Dedifferentiated amniotic fluid mesenchymal stem cell (primary cell): Measurements from ENCODE around the gene POLR3G.

Experiments
- DNase-seq: peaks from one replicate; pipeline ENCODE4 v3.0.0-alpha.2; 2016; ENCODE audit errors: extremely low spot score

The POLR3G gene

GRCh38 chr5:90503596-90503995 lies 28.9 kb downstream of the POLR3G start:
- no peak for DNase-seq

- DNase-seq = no peak
Observed at GRCh38 chr5:90504743-90505142, 30.1 kb downstream of the POLR3G start.

GRCh38 chr5:90506221-90506620 lies 31.6 kb downstream of the POLR3G start:
- DNase-seq = no peak

GRCh38 chr5:90510438-90510837 lies 35.8 kb downstream of the POLR3G start:
- no peak for DNase-seq

GRCh38 chr5:90514520-90514919 lies 39.9 kb downstream of the POLR3G start:
- DNase-seq = no peak

- no peak for DNase-seq
Observed at GRCh38 chr5:90518661-90519060, 44.0 kb downstream of the POLR3G start.

GRCh38 chr5:90519081-90519480 lies 44.4 kb downstream of the POLR3G start:
- DNase-seq = no peak

- DNase-seq = peak; percentile 58
Observed at GRCh38 chr5:90528601-90529193, 54.0 kb downstream of the POLR3G start.

- peak; percentile 97 for DNase-seq
Observed at GRCh38 chr5:90529194-90529938, 54.7 kb downstream of the POLR3G start, which contains the start of gene LYSMD3. Gene LYSMD3, minus strand, starts transcription at chr5:90529584. Its CDS starts 4,295 bp downstream, at chr5:90525289.

GRCh38 chr5:90529939-90530677 lies 55.4 kb downstream of the POLR3G start:
- peak; percentile 79 for DNase-seq

GRCh38 chr5:90530736-90531487 lies 56.2 kb downstream of the POLR3G start:
- DNase-seq = no peak

- no peak for DNase-seq
Observed at GRCh38 chr5:90533794-90534193, 59.1 kb downstream of the POLR3G start.

GRCh38 chr5:90534922-90535321 lies 60.3 kb downstream of the POLR3G start:
- DNase-seq = no peak

- DNase-seq = no peak
Observed at GRCh38 chr5:90542827-90543519, 68.3 kb downstream of the POLR3G start.

GRCh38 chr5:90545511-90545910 lies 70.8 kb downstream of the POLR3G start:
- DNase-seq = no peak

GRCh38 chr5:90546216-90546837 lies 71.7 kb downstream of the POLR3G start:
- no peak for DNase-seq

GRCh38 chr5:90547072-90547536 lies 72.4 kb downstream of the POLR3G start:
- DNase-seq = no peak

- DNase-seq = no peak
Observed at GRCh38 chr5:90548069-90548593, 73.5 kb downstream of the POLR3G start.

- DNase-seq = no peak
Observed at GRCh38 chr5:90549223-90549622, 74.6 kb downstream of the POLR3G start.

GRCh38 chr5:90549729-90550275 lies 75.1 kb downstream of the POLR3G start:
- DNase-seq = no peak
